ENCODE results near the gene TMEM185B.
A peak's percentile ranks its signal among the peaks of the same experiment; 100 is the strongest.

The TMEM185B gene

GRCh38 chr2:120204945-120205670 is 18.1 kb downstream of the TMEM185B start:
- no peak for DNase-seq

- DNase-seq: no peak
Measured at GRCh38 chr2:120204417-120204816, 18.8 kb downstream of the TMEM185B start.

- DNase-seq: no peak
Measured at GRCh38 chr2:120204022-120204405, 19.2 kb downstream of the TMEM185B start.

- DNase-seq: no peak
Measured at GRCh38 chr2:120203251-120204021, 19.8 kb downstream of the TMEM185B start.

GRCh38 chr2:120199817-120200459 is 23.3 kb downstream of the TMEM185B start:
- peak in 1 of 2 donors; percentile 12 for DNase-seq

GRCh38 chr2:120195553-120195952 is 27.6 kb downstream of the TMEM185B start:
- DNase-seq: no peak

GRCh38 chr2:120192280-120192679 is 30.9 kb downstream of the TMEM185B start:
- no peak for DNase-seq

GRCh38 chr2:120189189-120189588 is 34.0 kb downstream of the TMEM185B start:
- no peak for DNase-seq

GRCh38 chr2:120182019-120182560 is 41.1 kb downstream of the TMEM185B start:
- DNase-seq: no peak

GRCh38 chr2:120180066-120180465 is 43.1 kb downstream of the TMEM185B start:
- DNase-seq: no peak

GRCh38 chr2:120179396-120179795 is 43.8 kb downstream of the TMEM185B start:
- DNase-seq: no peak

- DNase-seq: no peak
Measured at GRCh38 chr2:120177973-120178372, 45.2 kb downstream of the TMEM185B start.

- no peak for DNase-seq
Measured at GRCh38 chr2:120177001-120177621, 46.1 kb downstream of the TMEM185B start.

GRCh38 chr2:120176526-120176925 is 46.7 kb downstream of the TMEM185B start:
- no peak for DNase-seq

- DNase-seq: peak in 1 of 2 donors; percentile 80
Measured at GRCh38 chr2:120174963-120175581, 48.1 kb downstream of the TMEM185B start.

Data from hippocampal formation (tissue), 2 donors.